HCT116 (cell line): ENCODE measurements around the gene RNF208.

Experiments used
- EZH2 ChIP-seq: fragments of 200-600 bp; sonication (generic); IDR thresholded peaks from 2 replicates; pipeline ENCODE4 v1.6.1; 2017; ENCODE audit warnings: antibody characterized with exemption, mixed run types
- POLR2A ChIP-seq: IDR thresholded peaks from 2 replicates; pipeline ENCODE4 v1.7.0; 2011; ENCODE audit warnings: borderline replicate concordance; ENCODE audit not compliant: insufficient read depth, insufficient read length; ENCODE audit errors: extremely low read depth
- SP1 ChIP-seq: IDR thresholded peaks from 2 replicates; pipeline ENCODE4 v1.6.1; 2012; ENCODE audit warnings: low read depth
- SRF ChIP-seq: IDR thresholded peaks from 2 replicates; pipeline ENCODE4 v1.6.1; 2012; ENCODE audit warnings: low read depth
- TCF7L2 ChIP-seq: IDR thresholded peaks from 2 replicates; pipeline ENCODE4 v1.7.0; 2011; ENCODE audit warnings: borderline replicate concordance, inconsistent platforms; ENCODE audit not compliant: insufficient read depth, insufficient read length; ENCODE audit errors: extremely low read depth
- ZBTB33 ChIP-seq: IDR thresholded peaks from 2 replicates; pipeline ENCODE4 v1.6.1; 2011; ENCODE audit warnings: mild to moderate bottlenecking, low read length, moderate library complexity; ENCODE audit not compliant: insufficient replicate concordance; ENCODE audit errors: extremely low read depth
- TF ChIP-seq, protein P1 (sequence below), 3 experiments: fragments of 200-600 bp in 1 of 3; sonication (generic) in 1 of 3; IDR thresholded peaks in 2 of 3; conservative IDR thresholded peaks in 1 of 3; 2 replicates each; pipeline ENCODE4 v1.5.1; 2012 to 2017; ENCODE audit warnings: low read depth in 2 of 3, low read length in 2 of 3, antibody characterized with exemption in 1 of 3, borderline replicate concordance in 1 of 3, control low read depth in 1 of 3, mild to moderate bottlenecking in 1 of 3, mixed read lengths in 1 of 3, mixed run types in 1 of 3, moderate library complexity in 1 of 3; ENCODE audit not compliant: insufficient read depth in 1 of 3
- TF ChIP-seq, protein P2 (sequence below): IDR thresholded peaks from 2 replicates; pipeline ENCODE4 v1.6.1; 2012
- TF ChIP-seq, protein P3 (sequence below): IDR thresholded peaks from 2 replicates; pipeline ENCODE4 v1.6.1; 2012; ENCODE audit warnings: low read depth

DNA sequence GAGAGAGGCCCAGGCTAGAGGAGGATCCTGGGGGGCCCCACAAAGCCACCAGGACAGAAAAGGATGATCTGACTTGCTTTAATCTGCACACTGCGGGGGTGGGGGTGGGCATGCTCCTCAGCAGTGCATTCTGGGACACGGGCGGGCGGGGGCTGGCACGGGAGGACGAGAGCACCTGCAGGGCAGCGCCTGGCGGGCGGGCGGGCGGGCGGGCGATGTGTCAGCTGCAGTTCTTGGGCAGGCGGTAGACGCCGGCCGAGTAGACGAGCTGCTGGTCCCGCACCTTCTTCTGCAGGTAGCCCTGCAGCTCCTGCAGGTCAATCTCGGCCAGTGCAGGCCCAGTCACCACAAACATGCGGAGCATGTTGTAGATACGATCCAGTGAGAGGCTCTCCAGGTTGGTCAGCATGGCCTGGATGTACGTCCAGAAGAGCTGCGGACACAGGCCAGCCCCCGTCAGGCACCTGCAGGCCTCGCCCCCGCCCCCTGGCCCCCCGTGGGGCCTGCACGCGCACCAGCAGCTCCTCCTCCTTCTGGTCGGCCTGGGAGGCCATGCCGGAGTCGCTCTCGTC, 47.2 kb downstream of the RNF208 start:
- TF ChIP-seq POLR2A (no peak), TCF7L2 (no peak), ZBTB33 (no peak), SRF (no peak), EZH2 (no peak), SP1 (no peak)
- TF ChIP-seq, protein P1, sequence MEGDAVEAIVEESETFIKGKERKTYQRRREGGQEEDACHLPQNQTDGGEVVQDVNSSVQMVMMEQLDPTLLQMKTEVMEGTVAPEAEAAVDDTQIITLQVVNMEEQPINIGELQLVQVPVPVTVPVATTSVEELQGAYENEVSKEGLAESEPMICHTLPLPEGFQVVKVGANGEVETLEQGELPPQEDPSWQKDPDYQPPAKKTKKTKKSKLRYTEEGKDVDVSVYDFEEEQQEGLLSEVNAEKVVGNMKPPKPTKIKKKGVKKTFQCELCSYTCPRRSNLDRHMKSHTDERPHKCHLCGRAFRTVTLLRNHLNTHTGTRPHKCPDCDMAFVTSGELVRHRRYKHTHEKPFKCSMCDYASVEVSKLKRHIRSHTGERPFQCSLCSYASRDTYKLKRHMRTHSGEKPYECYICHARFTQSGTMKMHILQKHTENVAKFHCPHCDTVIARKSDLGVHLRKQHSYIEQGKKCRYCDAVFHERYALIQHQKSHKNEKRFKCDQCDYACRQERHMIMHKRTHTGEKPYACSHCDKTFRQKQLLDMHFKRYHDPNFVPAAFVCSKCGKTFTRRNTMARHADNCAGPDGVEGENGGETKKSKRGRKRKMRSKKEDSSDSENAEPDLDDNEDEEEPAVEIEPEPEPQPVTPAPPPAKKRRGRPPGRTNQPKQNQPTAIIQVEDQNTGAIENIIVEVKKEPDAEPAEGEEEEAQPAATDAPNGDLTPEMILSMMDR (IDR thresholded peaks at IDR 0.05 in 2 of 3, conservative IDR thresholded peaks at IDR 0.05 in 1 of 3; ENCODE audit: borderline replicate concordance in 1 of 3, insufficient read depth in 1 of 3, low read depth in 2 of 3, low read length in 2 of 3): no peak
- TF ChIP-seq, protein P2, sequence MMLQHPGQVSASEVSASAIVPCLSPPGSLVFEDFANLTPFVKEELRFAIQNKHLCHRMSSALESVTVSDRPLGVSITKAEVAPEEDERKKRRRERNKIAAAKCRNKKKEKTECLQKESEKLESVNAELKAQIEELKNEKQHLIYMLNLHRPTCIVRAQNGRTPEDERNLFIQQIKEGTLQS: no peak
- TF ChIP-seq, protein P3, sequence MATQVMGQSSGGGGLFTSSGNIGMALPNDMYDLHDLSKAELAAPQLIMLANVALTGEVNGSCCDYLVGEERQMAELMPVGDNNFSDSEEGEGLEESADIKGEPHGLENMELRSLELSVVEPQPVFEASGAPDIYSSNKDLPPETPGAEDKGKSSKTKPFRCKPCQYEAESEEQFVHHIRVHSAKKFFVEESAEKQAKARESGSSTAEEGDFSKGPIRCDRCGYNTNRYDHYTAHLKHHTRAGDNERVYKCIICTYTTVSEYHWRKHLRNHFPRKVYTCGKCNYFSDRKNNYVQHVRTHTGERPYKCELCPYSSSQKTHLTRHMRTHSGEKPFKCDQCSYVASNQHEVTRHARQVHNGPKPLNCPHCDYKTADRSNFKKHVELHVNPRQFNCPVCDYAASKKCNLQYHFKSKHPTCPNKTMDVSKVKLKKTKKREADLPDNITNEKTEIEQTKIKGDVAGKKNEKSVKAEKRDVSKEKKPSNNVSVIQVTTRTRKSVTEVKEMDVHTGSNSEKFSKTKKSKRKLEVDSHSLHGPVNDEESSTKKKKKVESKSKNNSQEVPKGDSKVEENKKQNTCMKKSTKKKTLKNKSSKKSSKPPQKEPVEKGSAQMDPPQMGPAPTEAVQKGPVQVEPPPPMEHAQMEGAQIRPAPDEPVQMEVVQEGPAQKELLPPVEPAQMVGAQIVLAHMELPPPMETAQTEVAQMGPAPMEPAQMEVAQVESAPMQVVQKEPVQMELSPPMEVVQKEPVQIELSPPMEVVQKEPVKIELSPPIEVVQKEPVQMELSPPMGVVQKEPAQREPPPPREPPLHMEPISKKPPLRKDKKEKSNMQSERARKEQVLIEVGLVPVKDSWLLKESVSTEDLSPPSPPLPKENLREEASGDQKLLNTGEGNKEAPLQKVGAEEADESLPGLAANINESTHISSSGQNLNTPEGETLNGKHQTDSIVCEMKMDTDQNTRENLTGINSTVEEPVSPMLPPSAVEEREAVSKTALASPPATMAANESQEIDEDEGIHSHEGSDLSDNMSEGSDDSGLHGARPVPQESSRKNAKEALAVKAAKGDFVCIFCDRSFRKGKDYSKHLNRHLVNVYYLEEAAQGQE: no peak
